Measurements from ENCODE around the gene LGALS3BP. TPM values are rescaled to one million over a fixed set of nuclear protein-coding genes. Genes with fewer than 3 reads are reported as not detected.
A peak's percentile ranks its signal among the peaks of the same experiment; 100 is the strongest.

Gene LGALS3BP
- total RNA-seq, 1 experiment from 2014 or later, result 389 TPM

DNA sequence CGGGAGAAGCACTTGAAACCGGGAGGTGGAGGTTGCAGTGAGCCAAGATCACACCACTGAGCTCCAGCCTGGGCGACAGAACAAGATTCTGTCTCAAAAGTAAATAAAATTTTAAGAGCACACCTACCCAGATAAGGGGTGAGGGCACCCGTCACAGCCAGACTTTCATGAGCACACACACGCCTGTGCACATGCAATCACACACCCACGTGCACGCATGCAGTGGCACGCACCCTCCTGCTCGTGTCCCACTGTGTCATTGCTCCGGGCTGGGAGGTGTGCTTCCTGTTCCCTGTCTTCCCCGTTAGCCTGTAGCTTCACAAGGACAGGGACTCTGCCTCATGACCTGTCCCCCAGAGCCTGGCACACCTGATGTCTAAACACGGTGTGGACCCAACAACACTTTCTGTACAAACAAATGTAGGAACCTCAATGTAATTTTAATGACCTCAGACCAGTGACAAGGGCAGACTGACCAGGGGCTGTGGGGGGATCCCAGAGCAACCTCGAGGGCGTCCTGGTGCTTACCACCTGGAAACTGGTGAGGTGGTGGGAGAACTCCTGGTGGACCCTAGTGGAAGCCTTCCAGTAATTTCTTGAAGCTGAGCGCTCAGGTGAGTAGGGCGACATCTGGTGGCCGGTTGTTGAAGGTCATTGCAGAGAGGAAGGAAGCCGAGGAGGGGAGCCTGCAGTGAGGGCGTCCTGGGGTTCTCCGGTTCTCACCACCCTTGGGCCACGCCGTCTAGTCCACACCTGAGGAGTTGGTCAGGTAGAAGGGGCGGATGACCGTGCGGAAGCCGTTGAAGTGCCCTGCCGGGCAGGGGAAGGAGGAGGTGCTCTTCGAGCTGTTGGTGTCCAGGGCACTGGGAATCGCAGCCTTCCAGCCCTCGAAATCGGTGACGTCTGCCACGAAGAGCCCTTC lies 8.6 kb downstream of the LGALS3BP start:
- TF ChIP-seq SIN3A (IDR thresholded peaks at IDR 0.05; ENCODE audit: low read depth) (no peak), YY1 (IDR thresholded peaks at IDR 0.05; ENCODE audit: extremely low read depth, insufficient replicate concordance, low read depth, low read length) (peak; percentile 28), RAD21 (IDR thresholded peaks at IDR 0.05; ENCODE audit: low read depth) (peak; percentile 98), SRF (IDR thresholded peaks at IDR 0.05; ENCODE audit: low read depth) (no peak)
- TF ChIP-seq, protein P1, sequence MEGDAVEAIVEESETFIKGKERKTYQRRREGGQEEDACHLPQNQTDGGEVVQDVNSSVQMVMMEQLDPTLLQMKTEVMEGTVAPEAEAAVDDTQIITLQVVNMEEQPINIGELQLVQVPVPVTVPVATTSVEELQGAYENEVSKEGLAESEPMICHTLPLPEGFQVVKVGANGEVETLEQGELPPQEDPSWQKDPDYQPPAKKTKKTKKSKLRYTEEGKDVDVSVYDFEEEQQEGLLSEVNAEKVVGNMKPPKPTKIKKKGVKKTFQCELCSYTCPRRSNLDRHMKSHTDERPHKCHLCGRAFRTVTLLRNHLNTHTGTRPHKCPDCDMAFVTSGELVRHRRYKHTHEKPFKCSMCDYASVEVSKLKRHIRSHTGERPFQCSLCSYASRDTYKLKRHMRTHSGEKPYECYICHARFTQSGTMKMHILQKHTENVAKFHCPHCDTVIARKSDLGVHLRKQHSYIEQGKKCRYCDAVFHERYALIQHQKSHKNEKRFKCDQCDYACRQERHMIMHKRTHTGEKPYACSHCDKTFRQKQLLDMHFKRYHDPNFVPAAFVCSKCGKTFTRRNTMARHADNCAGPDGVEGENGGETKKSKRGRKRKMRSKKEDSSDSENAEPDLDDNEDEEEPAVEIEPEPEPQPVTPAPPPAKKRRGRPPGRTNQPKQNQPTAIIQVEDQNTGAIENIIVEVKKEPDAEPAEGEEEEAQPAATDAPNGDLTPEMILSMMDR (IDR thresholded peaks at IDR 0.05 in 2 of 3, conservative IDR thresholded peaks at IDR 0.05 in 1 of 3; ENCODE audit: borderline replicate concordance in 1 of 3, insufficient read depth in 1 of 3, low read depth in 2 of 3, low read length in 2 of 3), result peak; percentile 92 to 99 (median 94)
- Histone ChIP-seq H3K4me2 (ENCODE audit: low read length) (no peak overlapping the region), H3K9me2 (ENCODE audit: insufficient read depth) (no peaks in the 10 kb centered on the region), H3K36me3 (ENCODE audit: control insufficient read depth in 1 of 2, insufficient read depth in 2 of 2, low read length in 2 of 2) (peaks cover 16 to 31% of the 10 kb centered on the region in 2 experiments; a peak in 3 of 4 replicates), H3K79me2 (ENCODE audit: insufficient read depth, low read length) (peaks cover 12% of the 10 kb centered on the region; the same call in 1 of the 2 replicates), H3K9me3 (ENCODE audit: control insufficient read depth in 1 of 2, insufficient read depth in 1 of 2, low read depth in 1 of 2, low read length in 2 of 2) (no peaks in the 10 kb centered on the region), H3K4me1 (ENCODE audit: control insufficient read depth in 1 of 2, insufficient read depth in 2 of 2, low read length in 2 of 2) (peaks cover 8 to 28% of the 10 kb centered on the region in 2 experiments; a peak in 3 of 4 replicates), H3K9ac (ENCODE audit: low read length) (no peak overlapping the region), H2AFZ (ENCODE audit: low read depth, low read length, poor library complexity, severe bottlenecking) (no peak overlapping the region), H4K20me1 (ENCODE audit: insufficient read depth) (no peaks in the 10 kb centered on the region), H3K27me3 (ENCODE audit: insufficient read depth, low read length) (no peaks in the 10 kb centered on the region), H3K27ac (ENCODE audit: low read depth, low read length) (peak overlapping the region; percentile 13), H3K4me3 (replicated peaks in 1 of 2; ENCODE audit: low read depth in 1 of 2, low read length in 2 of 2) (no peak overlapping the region)
- intact Hi-C loops (cut with micrococcal nuclease), result loop anchor here (1.0 to 2.0 kb wide), 3 partner anchors 106 to 474 kb away; no protein-coding TSS in a partner anchor
- ChIA-PET POLR2A (interaction anchor here (0.8 to 1.0 kb wide), 3 partner anchors 9 to 194 kb away, joined by 3 to 4 read pairs (median 3); partner anchors contain the start of gene LGALS3BP), RAD21 (ENCODE audit: low non-redundant PET in 1 of 2, low total read pairs in 2 of 2, uncharacterized antibody in 2 of 2, unreplicated experiment in 2 of 2) (interaction anchor here (0.9 to 3.1 kb wide), 3 partner anchors 89 to 107 kb away, joined by 3 to 14 read pairs (median 4); no protein-coding TSS in a partner anchor), CTCF (interaction anchor here (0.7 to 2.6 kb wide), 16 partner anchors 9 to 474 kb away, joined by 3 to 39 read pairs (median 5); partner anchors contain the start of gene LGALS3BP)
- BruUV-seq (replicated peaks), result TSS peak; percentile 8
- DNase-seq (ENCODE audit: low read depth, low spot score) (peak; percentile 65), ATAC-seq (peak; percentile 69)
